DND-41 (cell line): ENCODE measurements around the gene TMEM203.

ENCODE experiments used
- ATAC-seq: fragments of 200-7000 bp; cut with Tn5 transposase; 3 replicates; pipeline ENCODE4 v1.9.1; 2021; ENCODE audit warnings: low read depth; ENCODE audit not compliant: insufficient read depth
- DNase-seq: peaks from one replicate; pipeline ENCODE4 v3.0.0-alpha.2; 2020
- H2AFZ ChIP-seq: 2 replicates; pipeline ENCODE4 v1.6.0; 2012; ENCODE audit warnings: low read depth, low read length
- H3K27ac ChIP-seq: 2 replicates; pipeline ENCODE4 v1.5.1; 2012; ENCODE audit warnings: low read length, inconsistent platforms
- H3K27me3 ChIP-seq: fragments of 200-600 bp; sonication (generic); 2 replicates; pipeline ENCODE4 v1.6.0; 2012; ENCODE audit warnings: low read length, mild to moderate bottlenecking, inconsistent platforms; ENCODE audit not compliant: insufficient read depth, poor library complexity
- H3K36me3 ChIP-seq: 2 replicates; pipeline ENCODE4 v1.5.1; 2012; ENCODE audit warnings: low read length, inconsistent platforms; ENCODE audit not compliant: insufficient read depth
- H3K4me1 ChIP-seq: 2 replicates; pipeline ENCODE4 v1.5.1; 2012; ENCODE audit warnings: mild to moderate bottlenecking, low read length; ENCODE audit not compliant: insufficient read depth
- H3K4me2 ChIP-seq: 2 replicates; pipeline ENCODE4 v1.6.0; 2012; ENCODE audit warnings: mild to moderate bottlenecking, moderate library complexity, low read length, inconsistent platforms; ENCODE audit not compliant: insufficient read depth
- H3K4me3 ChIP-seq, 2 experiments: fragments of 200-600 bp in 1 of 2; shearing (Covaris generic) in 1 of 2; 2 replicates each; pipeline ENCODE4 v1.5.1; 2012 to 2016; ENCODE audit warnings: inconsistent platforms in 2 of 2, low read length in 2 of 2, mild to moderate bottlenecking in 2 of 2, low read depth in 1 of 2, moderate library complexity in 1 of 2
- H3K79me2 ChIP-seq: 2 replicates; pipeline ENCODE4 v1.6.0; 2012; ENCODE audit warnings: low read length, inconsistent platforms; ENCODE audit not compliant: insufficient read depth
- H3K9ac ChIP-seq: 2 replicates; pipeline ENCODE4 v1.6.0; 2012; ENCODE audit warnings: low read depth, mild to moderate bottlenecking, inconsistent platforms, low read length, moderate library complexity
- H3K9me3 ChIP-seq: 2 replicates; pipeline ENCODE4 v1.5.1; 2012; ENCODE audit warnings: low read length, moderate library complexity, mild to moderate bottlenecking, inconsistent platforms; ENCODE audit not compliant: insufficient read depth, severe bottlenecking
- H4K20me1 ChIP-seq: 2 replicates; pipeline ENCODE4 v1.6.0; 2012; ENCODE audit warnings: low read length; ENCODE audit not compliant: insufficient read depth
- EZH2 ChIP-seq: IDR thresholded peaks from 3 replicates; pipeline ENCODE4 v1.6.1; 2012; ENCODE audit warnings: borderline replicate concordance, low read depth, mild to moderate bottlenecking, moderate library complexity, low read length, inconsistent platforms; ENCODE audit not compliant: severe bottlenecking
- TF ChIP-seq, protein P1 (sequence below): IDR thresholded peaks from 2 replicates; pipeline ENCODE4 v1.5.1; 2012; ENCODE audit warnings: borderline replicate concordance, low read length, moderate library complexity, mild to moderate bottlenecking; ENCODE audit not compliant: poor library complexity, severe bottlenecking; ENCODE audit errors: extremely low read depth

The TMEM203 gene

DNA sequence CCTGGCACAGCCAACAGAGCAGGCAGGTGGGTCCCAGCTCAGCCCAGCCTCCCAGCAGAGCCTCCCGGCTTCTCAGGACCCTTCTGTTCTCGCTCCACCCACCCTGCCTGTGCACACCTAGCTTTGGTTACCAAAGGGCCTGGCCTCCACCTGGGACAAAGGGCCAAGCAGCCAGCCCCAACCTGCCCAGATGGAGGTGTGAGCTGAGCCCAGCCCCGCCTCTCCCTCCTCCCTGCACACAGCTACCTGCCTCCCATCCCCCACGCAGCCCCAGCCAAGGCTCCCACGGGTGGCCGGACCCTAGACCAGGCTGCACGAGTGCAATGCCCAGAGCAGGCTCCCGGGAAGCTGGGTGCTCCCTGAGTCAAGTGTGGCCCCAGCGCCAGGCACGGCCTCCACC is 10.5 kb downstream of the TMEM203 start:
- DNase-seq (no peak), ATAC-seq (no peak)
- no peak overlapping the region for H3K4me3 ChIP-seq
- TF ChIP-seq, protein P1, sequence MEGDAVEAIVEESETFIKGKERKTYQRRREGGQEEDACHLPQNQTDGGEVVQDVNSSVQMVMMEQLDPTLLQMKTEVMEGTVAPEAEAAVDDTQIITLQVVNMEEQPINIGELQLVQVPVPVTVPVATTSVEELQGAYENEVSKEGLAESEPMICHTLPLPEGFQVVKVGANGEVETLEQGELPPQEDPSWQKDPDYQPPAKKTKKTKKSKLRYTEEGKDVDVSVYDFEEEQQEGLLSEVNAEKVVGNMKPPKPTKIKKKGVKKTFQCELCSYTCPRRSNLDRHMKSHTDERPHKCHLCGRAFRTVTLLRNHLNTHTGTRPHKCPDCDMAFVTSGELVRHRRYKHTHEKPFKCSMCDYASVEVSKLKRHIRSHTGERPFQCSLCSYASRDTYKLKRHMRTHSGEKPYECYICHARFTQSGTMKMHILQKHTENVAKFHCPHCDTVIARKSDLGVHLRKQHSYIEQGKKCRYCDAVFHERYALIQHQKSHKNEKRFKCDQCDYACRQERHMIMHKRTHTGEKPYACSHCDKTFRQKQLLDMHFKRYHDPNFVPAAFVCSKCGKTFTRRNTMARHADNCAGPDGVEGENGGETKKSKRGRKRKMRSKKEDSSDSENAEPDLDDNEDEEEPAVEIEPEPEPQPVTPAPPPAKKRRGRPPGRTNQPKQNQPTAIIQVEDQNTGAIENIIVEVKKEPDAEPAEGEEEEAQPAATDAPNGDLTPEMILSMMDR = no peak
- no peak for TF ChIP-seq EZH2
- peaks cover 16% of the 10 kb centered on the region for H3K36me3 ChIP-seq
- H3K9me3 ChIP-seq = no peaks in the 10 kb centered on the region
- H3K4me2 ChIP-seq = no peak overlapping the region
- no peak overlapping the region for H3K9ac ChIP-seq
- H3K79me2 ChIP-seq = peaks cover 15% of the 10 kb centered on the region; the same call in 1 of the 2 replicates
- no peaks in the 10 kb centered on the region for H3K27me3 ChIP-seq
- peaks cover 34% of the 10 kb centered on the region for H4K20me1 ChIP-seq
- no peak overlapping the region for H2AFZ ChIP-seq
- no peak overlapping the region for H3K27ac ChIP-seq
- peaks cover 36% of the 10 kb centered on the region for H3K4me1 ChIP-seq

DNA sequence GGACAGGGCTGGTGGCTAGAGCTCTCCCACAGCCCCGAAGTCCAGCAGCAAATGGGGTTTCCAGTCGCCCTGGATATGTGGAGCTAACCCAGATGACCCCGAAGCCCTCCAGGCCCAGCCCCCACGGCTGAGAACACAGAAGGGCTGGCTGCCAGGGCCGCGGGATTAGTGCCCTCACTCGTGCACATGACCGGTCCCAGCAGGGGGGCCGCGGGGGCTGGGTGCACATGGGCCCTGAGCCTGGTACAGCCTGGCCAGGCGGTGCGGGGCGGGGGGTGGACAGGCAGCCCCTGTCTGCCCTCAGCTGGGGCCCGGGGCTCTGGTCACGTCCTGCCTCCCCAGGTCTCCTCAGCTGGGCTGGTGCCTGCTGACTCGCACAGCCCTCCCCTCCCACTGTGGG is 11.1 kb downstream of the TMEM203 start:
- Histone ChIP-seq H2AFZ (no peak overlapping the region), H3K27me3 (no peaks in the 10 kb centered on the region), H3K27ac (no peak overlapping the region), H3K79me2 (peaks cover 20% of the 10 kb centered on the region), H3K9ac (no peak overlapping the region), H3K4me3 (no peak overlapping the region), H3K9me3 (no peaks in the 10 kb centered on the region), H3K4me1 (peaks cover 36% of the 10 kb centered on the region), H3K4me2 (no peak overlapping the region), H3K36me3 (peaks cover 22% of the 10 kb centered on the region), H4K20me1 (peaks cover 36% of the 10 kb centered on the region)
- TF ChIP-seq, protein P1 = no peak
- no peak for TF ChIP-seq EZH2
- DNase-seq (no peak), ATAC-seq (no peak)

DNA sequence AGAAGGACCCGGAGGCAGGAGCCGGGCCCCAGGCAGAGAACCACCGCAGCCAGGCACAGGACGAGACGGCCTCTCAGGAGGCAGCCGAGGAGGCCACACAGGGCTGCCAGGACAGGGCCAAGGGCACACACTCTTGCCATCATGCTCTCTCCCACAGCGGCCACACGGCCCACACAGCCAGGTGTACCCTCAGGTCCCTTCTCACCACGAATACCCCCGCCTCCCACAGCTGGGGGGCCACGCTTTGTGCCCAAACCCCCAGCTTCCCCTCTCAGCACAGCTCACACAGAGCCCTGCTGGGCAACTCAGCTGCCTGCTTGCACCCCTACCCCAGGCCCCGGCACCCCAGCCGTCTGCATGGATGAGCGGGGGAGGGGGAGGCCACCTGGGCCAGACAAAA is 11.7 kb downstream of the TMEM203 start:
- Histone ChIP-seq H3K36me3 (peaks cover 27% of the 10 kb centered on the region), H3K79me2 (peaks cover 22% of the 10 kb centered on the region), H3K9me3 (no peaks in the 10 kb centered on the region), H3K4me1 (peaks cover 35% of the 10 kb centered on the region), H4K20me1 (peaks cover 36% of the 10 kb centered on the region), H3K9ac (no peak overlapping the region), H3K4me3 (no peak overlapping the region), H3K4me2 (no peak overlapping the region), H2AFZ (no peak overlapping the region), H3K27ac (no peak overlapping the region), H3K27me3 (no peaks in the 10 kb centered on the region)
- ATAC-seq (no peak), DNase-seq (no peak)
- TF ChIP-seq, protein P1 = no peak
- TF ChIP-seq EZH2 = no peak

DNA sequence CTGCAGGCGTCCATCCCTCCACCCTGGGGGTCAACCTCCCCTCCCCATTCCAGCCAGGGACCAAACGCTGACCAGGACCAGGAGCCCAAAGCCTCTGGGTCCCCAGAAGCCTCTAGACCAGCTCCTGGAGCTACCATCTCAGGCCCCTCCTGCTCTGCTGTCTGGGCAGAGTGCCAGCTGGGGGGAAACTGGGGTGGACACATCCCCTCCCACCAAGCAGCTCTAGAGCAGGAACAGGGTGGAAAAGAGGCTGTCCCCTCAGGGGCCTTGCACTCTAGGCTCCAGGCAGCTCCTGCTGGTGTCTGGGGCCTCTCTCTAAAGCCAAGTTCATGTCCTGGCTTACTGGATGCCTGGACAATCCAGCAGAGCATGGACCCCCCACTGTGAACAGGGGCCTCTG is 12.6 kb downstream of the TMEM203 start:
- Histone ChIP-seq H3K4me2 (no peak overlapping the region), H3K4me3 (no peak overlapping the region), H3K9ac (no peak overlapping the region), H2AFZ (no peak overlapping the region), H3K4me1 (peaks cover 26% of the 10 kb centered on the region), H3K36me3 (peaks cover 28% of the 10 kb centered on the region), H3K27me3 (no peaks in the 10 kb centered on the region), H4K20me1 (peaks cover 34% of the 10 kb centered on the region), H3K9me3 (no peaks in the 10 kb centered on the region), H3K27ac (no peak overlapping the region), H3K79me2 (peaks cover 30% of the 10 kb centered on the region)
- ATAC-seq (no peak), DNase-seq (no peak)
- TF ChIP-seq, protein P1 = no peak
- no peak for TF ChIP-seq EZH2
